PC-9 (cell line): ENCODE data around the gene RS1.

Source experiments
- CTCF ChIP-seq: fragments of 200-600 bp; sonication (generic); conservative IDR thresholded peaks from 2 replicates; pipeline ENCODE4 v1.6.1; 2017; ENCODE audit warnings: mixed run types, antibody characterized with exemption, mild to moderate bottlenecking, moderate library complexity
- EZH2 ChIP-seq: fragments of 200-600 bp; sonication (generic); IDR thresholded peaks from 2 replicates; pipeline ENCODE4 v1.8.0; 2017; ENCODE audit warnings: antibody characterized with exemption, low read depth

GRCh38 chrX:18696653-18697052 is 24.7 kb upstream of the RS1 start:
- TF ChIP-seq CTCF (no peak), EZH2 (no peak)
